GM12873 (cell line): ENCODE measurements around the gene SLC8A1.

Experiments
- CTCF ChIP-seq: IDR thresholded peaks from 2 replicates; pipeline ENCODE4 v1.5.1; 2012; ENCODE audit warnings: low read depth, mild to moderate bottlenecking, moderate library complexity, low read length, control low read depth; ENCODE audit not compliant: insufficient read depth; ENCODE audit errors: missing control alignments

The SLC8A1 gene

DNA sequence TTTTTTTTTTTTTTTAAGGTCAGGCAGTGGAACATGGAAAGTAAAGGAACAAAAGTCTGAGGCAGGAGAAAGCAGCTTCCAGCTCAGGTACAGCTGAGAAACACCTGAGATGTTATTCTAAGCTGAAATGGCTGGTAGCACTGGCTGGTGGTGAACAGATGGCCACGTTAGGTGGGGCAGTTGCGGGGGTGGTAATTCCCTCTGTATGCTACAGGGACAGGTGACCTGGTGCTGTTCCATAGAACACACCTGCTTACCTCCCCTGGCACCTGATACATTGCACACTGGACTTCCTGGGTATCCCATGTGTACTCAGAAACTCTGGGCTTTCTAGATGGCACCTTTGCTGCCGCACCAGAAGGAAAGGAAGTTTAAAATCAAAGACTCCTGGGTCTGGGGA, 333.3 kb downstream of the SLC8A1 start:
- no peak for TF ChIP-seq CTCF

DNA sequence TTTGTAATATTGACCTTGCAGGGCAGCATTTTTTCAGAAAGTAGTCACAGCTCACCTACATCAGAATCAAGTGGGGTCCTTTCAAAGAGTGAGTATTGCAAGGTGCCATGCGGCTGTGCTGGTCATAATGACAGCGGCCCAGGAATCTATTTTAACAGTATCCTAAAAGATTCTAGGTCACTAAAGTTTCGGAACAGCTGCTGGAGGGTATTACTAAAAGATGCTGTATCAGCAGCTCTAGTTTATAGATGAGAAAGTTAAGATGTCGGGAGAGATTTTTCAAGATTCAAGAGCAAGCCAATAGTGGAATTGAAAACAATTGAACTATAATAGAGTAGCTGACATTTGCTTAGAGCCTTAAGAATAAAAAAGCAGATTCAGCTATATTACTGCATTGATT, 336.0 kb downstream of the SLC8A1 start:
- no peak for TF ChIP-seq CTCF

GRCh38 chr2:40115348-40115747, 336.5 kb downstream of the SLC8A1 start:
- TF ChIP-seq CTCF: no peak

- no peak for TF ChIP-seq CTCF
Measured at GRCh38 chr2:40113997-40114396, 337.9 kb downstream of the SLC8A1 start.

GRCh38 chr2:40113272-40113968, 338.5 kb downstream of the SLC8A1 start:
- TF ChIP-seq CTCF: no peak

DNA sequence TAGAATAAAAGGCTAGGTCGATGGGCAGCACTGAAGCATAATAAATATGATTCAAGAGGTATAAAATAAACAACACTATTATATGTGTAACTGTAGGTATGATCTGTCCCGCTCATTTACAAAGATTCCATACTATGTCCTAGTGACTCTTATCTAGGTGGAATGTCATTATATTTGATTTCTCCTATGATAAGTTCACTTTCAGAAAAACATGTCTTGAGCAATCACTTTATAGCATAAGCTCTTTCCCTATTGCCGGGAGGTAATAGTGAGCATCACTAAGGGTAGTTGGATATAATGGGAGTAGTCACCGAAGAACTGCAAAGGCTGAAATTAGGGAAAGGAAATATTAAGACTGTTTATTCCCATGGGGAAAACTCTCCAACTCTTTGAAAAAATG, 342.5 kb downstream of the SLC8A1 start:
- TF ChIP-seq CTCF: no peak

DNA sequence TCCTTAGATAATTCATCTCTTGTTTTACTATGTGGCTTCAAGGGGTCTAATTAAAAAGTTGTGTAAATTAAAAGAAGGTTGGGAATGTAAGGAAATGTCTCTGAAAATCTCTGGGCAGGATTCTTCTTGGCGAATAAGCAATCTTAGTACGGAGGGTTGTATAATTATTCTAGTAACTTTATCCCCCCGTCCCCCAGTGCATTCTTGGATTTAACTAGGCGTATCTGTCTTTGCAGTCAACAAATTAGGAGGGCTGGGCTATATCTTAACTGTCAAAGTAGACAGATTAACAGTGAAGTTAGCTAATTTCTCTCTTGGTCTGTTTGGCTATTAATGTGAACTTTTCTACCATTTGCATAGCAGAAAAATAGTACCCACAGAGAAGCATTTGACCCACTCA, 343.0 kb downstream of the SLC8A1 start:
- TF ChIP-seq CTCF: no peak

DNA sequence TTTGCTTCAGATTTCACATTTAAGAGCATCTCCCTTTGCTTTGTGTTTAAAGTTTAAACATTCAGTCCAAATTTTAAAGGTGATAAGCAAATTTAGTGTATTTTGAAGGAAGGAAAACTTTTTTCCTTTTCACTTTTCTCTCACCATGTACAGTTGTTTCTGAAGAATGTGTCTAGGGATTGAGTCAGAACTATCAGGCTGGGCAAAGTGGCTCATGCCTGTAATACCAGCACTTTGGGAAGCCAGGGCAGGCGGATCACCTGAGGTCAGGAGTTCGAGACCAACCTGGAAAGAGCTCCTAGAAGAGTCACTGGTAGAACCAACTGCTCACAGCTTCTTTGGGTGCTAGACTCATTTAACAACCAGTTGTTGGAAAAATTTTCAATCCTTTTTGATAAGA, 345.8 kb downstream of the SLC8A1 start:
- TF ChIP-seq CTCF: no peak
